ENCODE results near the gene PKP1.
"Not testable (repeated sequence)": the region's sequence is repeated elsewhere in the genome, so short reads cannot be mapped to it uniquely, and the experiment has no call there.

The PKP1 gene

GRCh38 chr1:201282931-201283829 lies at the start of gene PKP1:
Gene PKP1, plus strand, starts transcription at chr1:201283506. Its CDS starts 197 bp downstream, at chr1:201283703.
- DNase-seq (ENCODE audit: low read depth): no peak

GRCh38 chr1:201239646-201240045 lies 43.7 kb upstream of the PKP1 start:
- not testable (repeated sequence) for DNase-seq (ENCODE audit: low read depth)

- DNase-seq (ENCODE audit: low read depth): no peak
Observed at GRCh38 chr1:201240171-201240570, 43.1 kb upstream of the PKP1 start.

- DNase-seq (ENCODE audit: low read depth): no peak
Observed at GRCh38 chr1:201241736-201242135, 41.6 kb upstream of the PKP1 start.

- DNase-seq (ENCODE audit: low read depth): no peak
Observed at GRCh38 chr1:201245082-201245481, 38.2 kb upstream of the PKP1 start.

GRCh38 chr1:201248721-201249559 lies 34.4 kb upstream of the PKP1 start:
- no peak for DNase-seq (ENCODE audit: low read depth)

GRCh38 chr1:201250326-201251011 lies 32.8 kb upstream of the PKP1 start:
- no peak for DNase-seq (ENCODE audit: low read depth)

GRCh38 chr1:201251411-201251810 lies 31.9 kb upstream of the PKP1 start:
- DNase-seq (ENCODE audit: low read depth): no peak

- no peak for DNase-seq (ENCODE audit: low read depth)
Observed at GRCh38 chr1:201251851-201252430, 31.4 kb upstream of the PKP1 start.

- DNase-seq (ENCODE audit: low read depth): no peak
Observed at GRCh38 chr1:201252944-201253371, 30.3 kb upstream of the PKP1 start.

GRCh38 chr1:201253411-201253810 lies 29.9 kb upstream of the PKP1 start:
- no peak for DNase-seq (ENCODE audit: low read depth)

- DNase-seq (ENCODE audit: low read depth): no peak
Observed at GRCh38 chr1:201253906-201254624, 29.2 kb upstream of the PKP1 start.

GRCh38 chr1:201254625-201255478 lies 28.5 kb upstream of the PKP1 start:
- DNase-seq (ENCODE audit: low read depth): peak; percentile 34

GRCh38 chr1:201255479-201256362 lies 27.6 kb upstream of the PKP1 start:
- DNase-seq (ENCODE audit: low read depth): no peak

- not testable (repeated sequence) for DNase-seq (ENCODE audit: low read depth)
Observed at GRCh38 chr1:201258132-201258531, 25.2 kb upstream of the PKP1 start.

GRCh38 chr1:201258763-201259230 lies 24.5 kb upstream of the PKP1 start:
- DNase-seq (ENCODE audit: low read depth): no peak

- no peak for DNase-seq (ENCODE audit: low read depth)
Observed at GRCh38 chr1:201259476-201260235, 23.6 kb upstream of the PKP1 start.

GRCh38 chr1:201260236-201260590 lies 23.1 kb upstream of the PKP1 start:
- DNase-seq (ENCODE audit: low read depth): no peak

Measured in CMK (cell line).